ENCODE results near the gene SRCAP.

Gene SRCAP

DNA sequence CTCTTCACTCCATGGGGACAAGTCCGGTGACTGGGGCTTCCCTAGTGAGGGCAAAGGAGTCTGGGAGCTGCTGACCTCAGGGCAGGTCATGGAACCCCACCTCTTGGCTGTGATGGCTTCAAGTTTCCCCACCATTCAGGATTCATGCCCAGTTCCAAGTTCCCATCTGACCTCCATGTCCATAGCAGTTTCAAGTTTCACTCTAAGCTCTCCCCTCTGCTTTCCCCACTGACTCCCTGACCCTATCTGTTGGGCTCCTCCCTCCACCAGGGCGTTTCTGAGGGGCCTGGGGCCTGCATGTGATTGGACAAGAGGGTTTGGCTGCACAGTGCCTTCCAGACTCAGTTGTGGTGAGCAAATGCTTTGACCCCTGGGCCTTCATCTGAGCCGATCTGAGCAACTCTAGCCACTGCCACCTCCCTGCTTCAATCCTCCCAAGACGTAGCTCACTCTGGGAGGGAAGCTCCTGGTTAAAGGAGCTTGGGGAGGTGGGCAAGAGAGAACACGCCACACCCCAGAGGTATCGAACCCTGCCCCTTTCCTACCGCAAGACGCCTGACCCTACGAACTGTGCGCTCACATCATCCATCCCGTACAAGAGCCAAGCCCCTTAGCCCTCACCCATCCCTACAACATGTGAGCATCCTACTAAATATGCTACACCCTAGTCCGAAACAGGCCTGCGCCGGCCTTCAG lies 79.7 kb downstream of the SRCAP start:
- H3K4me3 ChIP-seq (ENCODE audit: low read depth, low read length): no peak overlapping the region
- TF ChIP-seq, protein P1, sequence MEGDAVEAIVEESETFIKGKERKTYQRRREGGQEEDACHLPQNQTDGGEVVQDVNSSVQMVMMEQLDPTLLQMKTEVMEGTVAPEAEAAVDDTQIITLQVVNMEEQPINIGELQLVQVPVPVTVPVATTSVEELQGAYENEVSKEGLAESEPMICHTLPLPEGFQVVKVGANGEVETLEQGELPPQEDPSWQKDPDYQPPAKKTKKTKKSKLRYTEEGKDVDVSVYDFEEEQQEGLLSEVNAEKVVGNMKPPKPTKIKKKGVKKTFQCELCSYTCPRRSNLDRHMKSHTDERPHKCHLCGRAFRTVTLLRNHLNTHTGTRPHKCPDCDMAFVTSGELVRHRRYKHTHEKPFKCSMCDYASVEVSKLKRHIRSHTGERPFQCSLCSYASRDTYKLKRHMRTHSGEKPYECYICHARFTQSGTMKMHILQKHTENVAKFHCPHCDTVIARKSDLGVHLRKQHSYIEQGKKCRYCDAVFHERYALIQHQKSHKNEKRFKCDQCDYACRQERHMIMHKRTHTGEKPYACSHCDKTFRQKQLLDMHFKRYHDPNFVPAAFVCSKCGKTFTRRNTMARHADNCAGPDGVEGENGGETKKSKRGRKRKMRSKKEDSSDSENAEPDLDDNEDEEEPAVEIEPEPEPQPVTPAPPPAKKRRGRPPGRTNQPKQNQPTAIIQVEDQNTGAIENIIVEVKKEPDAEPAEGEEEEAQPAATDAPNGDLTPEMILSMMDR (IDR thresholded peaks at IDR 0.05; ENCODE audit: borderline replicate concordance, insufficient read depth, low read depth, low read length): no peak

DNA sequence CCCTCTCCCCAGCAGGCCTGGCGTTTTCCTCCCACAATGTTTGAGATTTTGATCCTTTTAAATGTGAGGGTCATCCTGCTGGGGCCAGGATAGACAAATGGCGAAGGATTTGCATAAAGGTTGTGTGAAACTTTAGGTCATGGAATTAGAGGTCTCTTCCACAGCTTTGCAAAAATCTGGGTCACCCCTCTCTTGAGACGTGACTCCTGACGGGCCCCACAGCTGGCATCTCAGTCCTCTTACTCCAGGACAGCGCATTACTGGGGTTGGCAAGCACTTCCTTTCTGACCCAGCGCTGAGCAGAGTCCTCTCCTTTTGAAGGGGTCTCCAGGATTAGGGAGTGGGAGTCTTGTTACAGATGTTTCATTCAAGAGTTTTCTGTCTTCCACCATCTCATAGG lies 80.6 kb downstream of the SRCAP start:
- TF ChIP-seq, protein P1 (IDR thresholded peaks at IDR 0.05; ENCODE audit: borderline replicate concordance, insufficient read depth, low read depth, low read length): no peak
- no peak overlapping the region for H3K4me3 ChIP-seq (ENCODE audit: low read depth, low read length)

DNA sequence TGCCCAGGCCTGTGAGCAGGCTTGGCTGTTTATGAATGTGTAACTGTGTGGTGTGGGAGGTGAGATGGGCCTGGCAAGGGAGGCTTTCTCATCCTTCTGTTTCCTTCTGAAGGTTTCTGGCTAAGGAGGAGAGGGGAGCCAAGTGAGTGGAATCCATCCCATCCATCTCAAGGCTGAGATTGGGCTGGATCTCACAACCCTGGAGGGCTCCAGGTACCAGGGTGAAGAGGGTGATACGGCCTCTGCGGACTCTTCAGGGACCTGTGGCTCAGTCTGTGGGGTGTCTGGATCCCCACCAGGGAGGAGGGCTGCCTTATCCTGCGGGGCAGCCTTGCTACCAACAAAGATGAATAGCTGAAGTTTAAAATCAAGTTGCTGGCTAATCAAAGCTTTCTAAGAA lies 81.0 kb downstream of the SRCAP start:
- no peak overlapping the region for H3K4me3 ChIP-seq (ENCODE audit: low read depth, low read length)
- TF ChIP-seq, protein P1 (IDR thresholded peaks at IDR 0.05; ENCODE audit: borderline replicate concordance, insufficient read depth, low read depth, low read length): no peak

GRCh38 chr16:30780549-30780948 lies 81.6 kb downstream of the SRCAP start:
- H3K4me3 ChIP-seq (ENCODE audit: low read depth, low read length): no peak overlapping the region
- TF ChIP-seq, protein P1 (IDR thresholded peaks at IDR 0.05; ENCODE audit: borderline replicate concordance, insufficient read depth, low read depth, low read length): no peak

- no peak overlapping the region for H3K4me3 ChIP-seq (ENCODE audit: low read depth, low read length)
- TF ChIP-seq, protein P1 (IDR thresholded peaks at IDR 0.05; ENCODE audit: borderline replicate concordance, insufficient read depth, low read depth, low read length): no peak
Observed at GRCh38 chr16:30782486-30783279, 83.7 kb downstream of the SRCAP start.

GRCh38 chr16:30783280-30784109 lies 84.5 kb downstream of the SRCAP start:
- TF ChIP-seq, protein P1 (IDR thresholded peaks at IDR 0.05; ENCODE audit: borderline replicate concordance, insufficient read depth, low read depth, low read length): no peak
- H3K4me3 ChIP-seq (ENCODE audit: low read depth, low read length): no peak overlapping the region
